K562 (cell line): ENCODE measurements around the gene ZMIZ1. TPM values are rescaled to one million over a fixed set of nuclear protein-coding genes. Genes with fewer than 3 reads are reported as not detected.

Experiments
- ATAC-seq: fragments of 200-7000 bp; cut with Tn5 transposase; 3 replicates; pipeline ENCODE4 v1.9.1; 2020; ENCODE audit warnings: moderate library complexity
- BruUV-seq: library from RNA; stranded (reverse); fragments of 400-500 nt; replicated peaks from 2 replicates; lab custom pipeline; 2021; lab: Mats Ljungman, UMichigan
- CTCF ChIA-PET: fragments of 300-600 bp; formaldehyde crosslinking; extraction: SDS; loops from one replicate; lab custom pipeline; 2021; ENCODE audit warnings: low intra/inter-chr PET ratio; lab: Yijun Ruan, JAX
- POLR2A ChIA-PET: fragments of 300-600, 350-650 bp; sonication (Branson Sonifier 250); formaldehyde crosslinking; extraction: SDS; loops from one replicate; lab custom pipeline; 2021; ENCODE audit warnings: antibody characterized with exemption, inconsistent platforms; lab: Yijun Ruan, JAX
- DNase-seq, 4 experiments: peaks; one replicate each; pipeline versions ENCODE4 v3.0.0 to v3.0.0-alpha.2; 2011 to 2018; ENCODE audit warnings: low spot score in 3 of 4, mixed read lengths in 3 of 4; ENCODE audit errors: extremely low read depth in 1 of 4
- FAIRE-seq: peaks from 2 replicates; lab custom pipeline; 2011; peaks lifted over from hg19 to GRCh38; lab: Jason Lieb, UNC
- H2AFZ ChIP-seq: 2 replicates; pipeline ENCODE4 v1.6.0; 2011; ENCODE audit warnings: low read depth, low read length, control low read depth, inconsistent platforms
- H3K27ac ChIP-seq: fragments of 200-600 bp; 3 replicates; pipeline ENCODE4 v1.8.0; 2011; ENCODE audit warnings: low read depth, mild to moderate bottlenecking, control low read depth, inconsistent platforms, low read length, moderate library complexity, mixed read lengths; ENCODE audit errors: extremely low read depth
- H3K27me3 ChIP-seq, 2 experiments: fragments of 300-600 bp in 1 of 2; 2 replicates in 1 of 2; 3 replicates in 1 of 2; pipeline versions ENCODE4 v1.6.0 to v1.8.0; 2011; ENCODE audit warnings: inconsistent platforms in 2 of 2, low read length in 2 of 2, mild to moderate bottlenecking in 1 of 2, mixed read lengths in 1 of 2, moderate library complexity in 1 of 2; ENCODE audit not compliant: control insufficient read depth in 2 of 2, insufficient read depth in 2 of 2
- H3K36me3 ChIP-seq: fragments of 300-600 bp; 3 replicates; pipeline ENCODE4 v1.8.0; 2011; ENCODE audit warnings: mild to moderate bottlenecking, low read length, inconsistent platforms; ENCODE audit not compliant: control insufficient read depth, insufficient read depth
- H3K4me1 ChIP-seq, 2 experiments: fragments of 200-600 bp in 1 of 2; replicated peaks in 1 of 2; 2 replicates in 1 of 2; 3 replicates in 1 of 2; pipeline versions ENCODE4 v1.5.1 to v1.8.0; 2011; ENCODE audit warnings: inconsistent platforms in 2 of 2, low read length in 2 of 2, mild to moderate bottlenecking in 1 of 2, mixed read lengths in 1 of 2, moderate library complexity in 1 of 2; ENCODE audit not compliant: control insufficient read depth in 2 of 2, insufficient read depth in 2 of 2
- H3K4me2 ChIP-seq: 2 replicates; pipeline ENCODE4 v1.6.1; 2011; ENCODE audit warnings: low read length, control low read depth, inconsistent platforms, mixed read lengths; ENCODE audit not compliant: insufficient read depth
- H3K4me3 ChIP-seq: fragments of 200-600 bp; sonication (generic), shearing (Covaris generic); 2 replicates; pipeline ENCODE4 v1.5.1; 2016; ENCODE audit warnings: control low read depth, inconsistent platforms
- H3K79me2 ChIP-seq: fragments of 200-600 bp; 3 replicates; pipeline ENCODE4 v1.8.0; 2011; ENCODE audit warnings: low read length, inconsistent platforms; ENCODE audit not compliant: control insufficient read depth, insufficient read depth
- H3K9ac ChIP-seq, 2 experiments: 2 replicates each; pipeline versions ENCODE4 v1.6.0 to v1.6.1; 2011; ENCODE audit warnings: low read depth in 2 of 2, low read length in 2 of 2, control low read depth in 1 of 2, inconsistent platforms in 1 of 2, mild to moderate bottlenecking in 1 of 2, mixed read lengths in 1 of 2; ENCODE audit not compliant: insufficient read depth in 1 of 2
- H3K9me1 ChIP-seq: one replicate; pipeline ENCODE4 v1.6.0; 2011; ENCODE audit warnings: inconsistent platforms, mild to moderate bottlenecking, low read length, moderate library complexity; ENCODE audit not compliant: control insufficient read depth, insufficient read depth
- H3K9me3 ChIP-seq: replicated peaks from 2 replicates; pipeline ENCODE4 v1.5.1; 2011; ENCODE audit warnings: low read depth, low read length, inconsistent platforms; ENCODE audit not compliant: control insufficient read depth, insufficient read depth
- H4K20me1 ChIP-seq: replicated peaks from 2 replicates; pipeline ENCODE4 v1.6.1; 2011; ENCODE audit warnings: low read length, inconsistent platforms, mixed read lengths; ENCODE audit not compliant: control insufficient read depth, insufficient read depth
- HNRNPL ChIP-seq: fragments of 200-400 bp; formaldehyde crosslinking; IDR thresholded peaks from 2 replicates; pipeline ENCODE4 v1.6.1; 2017; ENCODE audit warnings: low read depth, mild to moderate bottlenecking, low read length
- ZBTB33 ChIP-seq: sonication (generic); formaldehyde crosslinking; IDR thresholded peaks from 2 replicates; pipeline ENCODE4 v1.8.1; 2023; ENCODE audit warnings: mild to moderate bottlenecking, missing genetic modification reagents
- WGBS: fragments of 100-300 bp; shearing (Covaris generic); methylation state at CpG from one replicate; pipeline ENCODE4 v1.1.6; 2016; ENCODE audit warnings: low coverage, mixed read lengths; ENCODE audit not compliant: insufficient coverage; ENCODE audit errors: missing lambda C conversion rate; 5-methylcytosine and 5-hydroxymethylcytosine counted together
- in situ Hi-C: fragments of 300-500 bp; cut with MboI; formaldehyde crosslinking; loops from 4 replicates; pipeline ENCODE4 v1.15.0; 2018; ENCODE audit warnings: inconsistent platforms, mixed read lengths
- intact Hi-C: fragments of 100-400 bp; cut with micrococcal nuclease; formaldehyde crosslinking; loops from 2 replicates; pipeline ENCODE4 v1.14.2; 2022
- polyA plus RNA-seq, 8 experiments: library from polyadenylated mRNA; depleted of rRNA in 4 of 8; stranded (reverse) in 5 of 8; unstranded in 3 of 8; fragments of >200 nt; fragmentation: Nextera tagmentation in 2 of 8; fragmentation: Illumina TruSeq in 1 of 8; extraction: Ambion mirVana in 2 of 8; extraction: Trizol in 1 of 8; gene quantifications; 2 replicates each; pipeline versions ENCODE4 v1.2.1 to v1.2.3, GENCODE V29; 2011 to 2014; ENCODE audit warnings: inconsistent platforms in 1 of 8, missing spikeins in 1 of 8
- total RNA-seq, 7 experiments: library from RNA; depleted of rRNA in 6 of 7; stranded (reverse); fragments of >200 nt in 6 of 7; fragmentation: Illumina TruSeq in 2 of 7; extraction: Trizol in 2 of 7; gene quantifications; 2 replicates each; pipeline versions ENCODE4 v1.2.1 to v1.2.3, GENCODE V29; 2011 to 2021; ENCODE audit warnings: low replicate concordance in 1 of 7

Gene ZMIZ1
- total and polyA plus RNA-seq, 9 of the 15 experiments (the other 6 are each of a cell fraction or from before 2014, with no cell fraction given) = 1.0 to 37.3 (median 4.3) TPM

GRCh38 chr10:79090134-79090803, 21.5 kb downstream of the ZMIZ1 start:
- peaks cover 8% of the 10 kb centered on the region for H3K9me1 ChIP-seq
- no peak for ATAC-seq
- no peak overlapping the region for H2AFZ ChIP-seq
- peaks cover 58 to 59% of the 10 kb centered on the region in 2 experiments for H3K4me1 ChIP-seq
- DNase-seq = no peak
- H3K9ac ChIP-seq = peak overlapping the region in 1 of 2 experiments; percentile 73; a peak in 2 of 4 replicates
- ChIA-PET POLR2A (interaction anchor here (0.7 kb wide), 1 partner anchor 386 kb away, joined by 3 read pairs; no protein-coding TSS in a partner anchor), CTCF (no interaction called here)
- H3K36me3 ChIP-seq = 0 out of 3 replicates have a peak, but pooled peaks cover 3% of the 10 kb centered on the region
- H3K27ac ChIP-seq = no peak overlapping the region
- no peaks in the 10 kb centered on the region for H3K9me3 ChIP-seq
- TF ChIP-seq HNRNPL = no peak
- peak; percentile 53; the same call in 1 of the 2 replicates for TF ChIP-seq ZBTB33
- 25% methylated on average over 6 of the region's 6 CpGs for WGBS
- peaks cover 93% of the 10 kb centered on the region for H3K79me2 ChIP-seq
- no peaks in the 10 kb centered on the region for H3K27me3 ChIP-seq
- no TSS peak for BruUV-seq
- H3K4me3 ChIP-seq = no peak overlapping the region
- FAIRE-seq = no peak
- intact Hi-C loops = no loop called here
- in situ Hi-C loops = loop anchor here (25.0 kb wide), 1 partner anchor 97 kb away; no protein-coding TSS in a partner anchor
- H3K4me2 ChIP-seq = no peak overlapping the region
- peaks cover 34% of the 10 kb centered on the region for H4K20me1 ChIP-seq
